Peyer's patch (tissue), 4 donors: ENCODE data around the gene KRTAP5-7. TPM values are rescaled to one million over a fixed set of nuclear protein-coding genes. Genes with fewer than 3 reads are reported as not detected.

Experiments used
- DNase-seq, 3 donors: peaks; one replicate each; pipeline ENCODE4 v3.0.0-alpha.2; 2017 to 2019
- H3K27ac ChIP-seq, 4 donors: fragments of 200-600 bp; sonication (generic); one replicate each; pipeline ENCODE4 v1.5.1; 2016 to 2019
- H3K27me3 ChIP-seq, 2 donors: fragments of 200-600 bp; sonication (generic); one replicate each; pipeline ENCODE4 v1.5.1; 2019
- H3K36me3 ChIP-seq, 3 donors: fragments of 200-600 bp; sonication (generic); one replicate each; pipeline ENCODE4 v1.5.1; 2016 to 2019
- H3K4me1 ChIP-seq, 4 donors: fragments of 200-600 bp; sonication (generic); one replicate each; pipeline ENCODE4 v1.5.1; 2016 to 2019
- H3K4me3 ChIP-seq, 4 donors: fragments of 200-600 bp; sonication (generic); 1 replicate in 3 of 4; 2 replicates in 1 of 4; pipeline ENCODE4 v1.5.1; 2016 to 2019; ENCODE audit warnings: mild to moderate bottlenecking in 1 of 4
- H3K9me3 ChIP-seq, 4 donors: fragments of 200-600 bp; sonication (generic); one replicate each; pipeline ENCODE4 v1.5.1; 2016 to 2019; ENCODE audit warnings: mild to moderate bottlenecking in 1 of 4
- CTCF ChIP-seq, 6 experiments: fragments of 450-650 bp in 4 of 6; fragments of 200-600 bp in 2 of 6; sonication (generic) in 1 of 6; IDR thresholded peaks; one replicate each; pipeline ENCODE4 v1.5.1; 2017 to 2019; ENCODE audit warnings: antibody characterized with exemption in 6 of 6, mild to moderate bottlenecking in 3 of 6, moderate library complexity in 1 of 6
- POLR2A ChIP-seq, 2 donors: fragments of 450-650 bp; IDR thresholded peaks; one replicate each; pipeline ENCODE4 v1.5.1; 2017; ENCODE audit warnings: antibody characterized with exemption in 2 of 2, mild to moderate bottlenecking in 2 of 2, moderate library complexity in 2 of 2
- total RNA-seq, 4 donors: library from RNA; depleted of rRNA; stranded (reverse); fragments of >200 nt; gene quantifications; one replicate each; pipeline ENCODE4 v1.1.0, GENCODE V29; 2016

KRTAP5-7 gene
- total RNA-seq, 4 donors from 2014 or later: 2.7 TPM; not detected in 3

- Histone ChIP-seq H3K27me3 (no peaks in the 10 kb centered on the region), H3K27ac (no peak overlapping the region), H3K4me3 (no peak overlapping the region), H3K9me3 (peaks cover 0 to 4% (median 0%) of the 10 kb centered on the region in 4 donors), H3K4me1 (no peaks in the 10 kb centered on the region), H3K36me3 (peaks cover 0 to 74% (median 0%) of the 10 kb centered on the region in 3 donors)
- DNase-seq: no peak
- TF ChIP-seq POLR2A (IDR thresholded peaks at IDR 0.05): no peak
- TF ChIP-seq CTCF (IDR thresholded peaks at IDR 0.05): no peak
Measured at GRCh38 chr11:71502871-71503435, 24.1 kb upstream of the KRTAP5-7 start.

GRCh38 chr11:71504531-71504930 lies 22.5 kb upstream of the KRTAP5-7 start:
- no peaks in the 10 kb centered on the region for H3K27me3 ChIP-seq
- H3K4me1 ChIP-seq: no peaks in the 10 kb centered on the region
- peaks cover 0 to 4% (median under 1%) of the 10 kb centered on the region in 4 donors for H3K9me3 ChIP-seq
- H3K27ac ChIP-seq: no peak overlapping the region
- no peak overlapping the region for H3K4me3 ChIP-seq
- H3K36me3 ChIP-seq: peaks cover 0 to 58% (median 0%) of the 10 kb centered on the region in 3 donors
- TF ChIP-seq POLR2A (IDR thresholded peaks at IDR 0.05) (no peak), CTCF (IDR thresholded peaks at IDR 0.05) (no peak)
- DNase-seq: peak in 1 of 3 donors; percentile 21

GRCh38 chr11:71505001-71505400 lies 22.1 kb upstream of the KRTAP5-7 start:
- TF ChIP-seq CTCF (IDR thresholded peaks at IDR 0.05) (no peak), POLR2A (IDR thresholded peaks at IDR 0.05) (no peak)
- Histone ChIP-seq H3K4me3 (no peak overlapping the region), H3K9me3 (peaks cover 0 to 5% (median 2%) of the 10 kb centered on the region in 4 donors), H3K4me1 (no peaks in the 10 kb centered on the region), H3K36me3 (peaks cover 0 to 54% (median 0%) of the 10 kb centered on the region in 3 donors), H3K27ac (no peak overlapping the region), H3K27me3 (no peaks in the 10 kb centered on the region)
- DNase-seq: no peak

GRCh38 chr11:71505781-71506180 lies 21.3 kb upstream of the KRTAP5-7 start:
- H3K4me1 ChIP-seq: no peaks in the 10 kb centered on the region
- peaks cover 0 to 12% (median 2%) of the 10 kb centered on the region in 4 donors for H3K9me3 ChIP-seq
- H3K27me3 ChIP-seq: no peaks in the 10 kb centered on the region
- H3K36me3 ChIP-seq: peaks cover 0 to 47% (median 0%) of the 10 kb centered on the region in 3 donors
- no peak for TF ChIP-seq POLR2A (IDR thresholded peaks at IDR 0.05)
- TF ChIP-seq CTCF (IDR thresholded peaks at IDR 0.05): no peak
- peak in 1 of 3 donors; percentile 8 for DNase-seq
- no peak overlapping the region for H3K27ac ChIP-seq
- no peak overlapping the region for H3K4me3 ChIP-seq

GRCh38 chr11:71507102-71507501 lies 20.0 kb upstream of the KRTAP5-7 start:
- Histone ChIP-seq H3K36me3 (peaks cover 0 to 33% (median 0%) of the 10 kb centered on the region in 3 donors), H3K27ac (no peak overlapping the region), H3K27me3 (no peaks in the 10 kb centered on the region), H3K9me3 (peaks cover 0 to 16% (median 2%) of the 10 kb centered on the region in 4 donors), H3K4me3 (no peak overlapping the region), H3K4me1 (no peaks in the 10 kb centered on the region)
- DNase-seq: peak in 1 of 3 donors; percentile 21
- TF ChIP-seq CTCF (IDR thresholded peaks at IDR 0.05) (no peak), POLR2A (IDR thresholded peaks at IDR 0.05) (no peak)
